Gastroesophageal sphincter (tissue), 3 donors: ENCODE measurements around the gene FHIT.

Experiments used
- POLR2A ChIP-seq, 2 donors: fragments of 450-650 bp; IDR thresholded peaks; one replicate each; pipeline ENCODE4 v1.6.1; 2017; ENCODE audit warnings: antibody characterized with exemption in 2 of 2, mild to moderate bottlenecking in 2 of 2, moderate library complexity in 1 of 2
- POLR2AphosphoS5 ChIP-seq: sonication (generic); formaldehyde crosslinking; IDR thresholded peaks from one replicate; pipeline ENCODE4 v1.6.1; 2017; ENCODE audit warnings: antibody characterized with exemption
- TF ChIP-seq, protein P1 (sequence below), 4 experiments: fragments of 200-600 bp in 2 of 4; fragments of 450-650 bp in 2 of 4; sonication (generic) in 1 of 4; IDR thresholded peaks; one replicate each; pipeline ENCODE4 v1.5.1; 2017 to 2019; ENCODE audit warnings: antibody characterized with exemption in 4 of 4, mild to moderate bottlenecking in 2 of 4, moderate library complexity in 2 of 4

DNA sequence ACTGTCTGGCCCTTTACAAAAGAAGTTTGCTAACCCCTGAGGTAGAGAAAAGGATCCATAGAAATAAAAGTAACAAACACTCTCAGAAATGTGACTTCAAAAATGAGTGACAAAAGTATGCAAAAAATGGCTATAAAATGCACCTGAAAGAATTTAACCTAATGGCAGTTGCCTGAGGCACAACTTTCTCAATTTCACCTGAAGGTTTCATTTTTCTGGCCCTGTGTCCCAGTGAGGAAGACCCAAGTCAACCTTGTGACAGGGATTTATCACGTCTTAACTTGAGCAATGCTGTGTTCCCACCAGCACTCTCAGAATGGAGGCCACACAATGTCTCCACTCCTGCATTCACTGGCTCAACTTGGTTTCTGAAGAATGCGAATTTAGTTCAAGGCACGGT is 83.0 kb downstream of the FHIT start:
- TF ChIP-seq, protein P1, sequence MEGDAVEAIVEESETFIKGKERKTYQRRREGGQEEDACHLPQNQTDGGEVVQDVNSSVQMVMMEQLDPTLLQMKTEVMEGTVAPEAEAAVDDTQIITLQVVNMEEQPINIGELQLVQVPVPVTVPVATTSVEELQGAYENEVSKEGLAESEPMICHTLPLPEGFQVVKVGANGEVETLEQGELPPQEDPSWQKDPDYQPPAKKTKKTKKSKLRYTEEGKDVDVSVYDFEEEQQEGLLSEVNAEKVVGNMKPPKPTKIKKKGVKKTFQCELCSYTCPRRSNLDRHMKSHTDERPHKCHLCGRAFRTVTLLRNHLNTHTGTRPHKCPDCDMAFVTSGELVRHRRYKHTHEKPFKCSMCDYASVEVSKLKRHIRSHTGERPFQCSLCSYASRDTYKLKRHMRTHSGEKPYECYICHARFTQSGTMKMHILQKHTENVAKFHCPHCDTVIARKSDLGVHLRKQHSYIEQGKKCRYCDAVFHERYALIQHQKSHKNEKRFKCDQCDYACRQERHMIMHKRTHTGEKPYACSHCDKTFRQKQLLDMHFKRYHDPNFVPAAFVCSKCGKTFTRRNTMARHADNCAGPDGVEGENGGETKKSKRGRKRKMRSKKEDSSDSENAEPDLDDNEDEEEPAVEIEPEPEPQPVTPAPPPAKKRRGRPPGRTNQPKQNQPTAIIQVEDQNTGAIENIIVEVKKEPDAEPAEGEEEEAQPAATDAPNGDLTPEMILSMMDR (IDR thresholded peaks at IDR 0.05): no peak
- TF ChIP-seq POLR2A (IDR thresholded peaks at IDR 0.05) (no peak), POLR2AphosphoS5 (no peak)
